Smooth muscle cell (in vitro differentiated cells): ENCODE data around the gene NDRG2. TPM values are rescaled to one million over a fixed set of nuclear protein-coding genes. Genes with fewer than 3 reads are reported as not detected.

Source experiments
- DNase-seq: peaks from one replicate; lab custom pipeline; 2025; ENCODE audit not compliant: unreplicated experiment; lab: John Stamatoyannopoulos, UW
- H2AFZ ChIP-seq: fragments of 200-600 bp; sonication (generic); 2 replicates; pipeline ENCODE4 v1.6.0; 2016; ENCODE audit warnings: antibody characterized with exemption, low read depth, mild to moderate bottlenecking
- H3F3A ChIP-seq: fragments of 200-600 bp; sonication (generic); 2 replicates; pipeline ENCODE4 v1.6.0; 2017; ENCODE audit warnings: antibody characterized with exemption, low read depth
- H3K27ac ChIP-seq: fragments of 200-600 bp; sonication (generic); 2 replicates; pipeline ENCODE4 v1.5.1; 2016; ENCODE audit warnings: low read depth, mild to moderate bottlenecking
- H3K27me3 ChIP-seq: fragments of 200-600 bp; sonication (generic); 2 replicates; pipeline ENCODE4 v1.6.1; 2016; ENCODE audit warnings: low read depth, mild to moderate bottlenecking
- H3K36me3 ChIP-seq: fragments of 200-600 bp; sonication (generic); 2 replicates; pipeline ENCODE4 v1.5.1; 2016; ENCODE audit warnings: low read depth
- H3K4me1 ChIP-seq: fragments of 200-600 bp; sonication (generic); 2 replicates; pipeline ENCODE4 v1.5.1; 2016; ENCODE audit warnings: low read depth
- H3K4me2 ChIP-seq: fragments of 200-600 bp; sonication (generic); 2 replicates; pipeline ENCODE4 v1.6.0; 2016; ENCODE audit warnings: mild to moderate bottlenecking
- H3K4me3 ChIP-seq: fragments of 200-600 bp; sonication (generic); 2 replicates; pipeline ENCODE4 v1.5.1; 2016; ENCODE audit warnings: mild to moderate bottlenecking
- H3K79me2 ChIP-seq: fragments of 200-600 bp; sonication (generic); 2 replicates; pipeline ENCODE4 v1.6.0; 2016; ENCODE audit warnings: low read depth, mild to moderate bottlenecking
- H3K9ac ChIP-seq: fragments of 200-600 bp; sonication (generic); 2 replicates; pipeline ENCODE4 v1.6.0; 2016; ENCODE audit warnings: low read depth
- H3K9me3 ChIP-seq: fragments of 200-600 bp; sonication (generic); replicated peaks from 2 replicates; pipeline ENCODE4 v1.5.1; 2016; ENCODE audit warnings: low read depth
- H4K20me1 ChIP-seq: fragments of 200-600 bp; sonication (generic); 2 replicates; pipeline ENCODE4 v1.6.0; 2016; ENCODE audit warnings: low read depth
- WGBS: methylation state at CpG from one replicate; pipeline ENCODE4 v1.1.7; 2016; ENCODE audit warnings: low lambda C conversion rate; 5-methylcytosine and 5-hydroxymethylcytosine counted together
- polyA plus RNA-seq: library from polyadenylated mRNA; unstranded; fragments of >200 nt; fragmentation: Nextera tagmentation; extraction: Ambion mirVana; gene quantifications from 2 replicates; pipeline ENCODE4 v1.2.1, GENCODE V29; 2016
- total RNA-seq: library from RNA; depleted of rRNA; stranded (reverse); fragments of >200 nt; gene quantifications from 2 replicates; pipeline ENCODE4 v1.2.3, GENCODE V29; 2014
- TF ChIP-seq, protein P1 (sequence below): fragments of 200-600 bp; sonication (generic); IDR thresholded peaks from 2 replicates; pipeline ENCODE4 v1.5.1; 2017; ENCODE audit warnings: borderline replicate concordance, mild to moderate bottlenecking, antibody characterized with exemption; ENCODE audit not compliant: insufficient read depth, poor library complexity, severe bottlenecking

Gene NDRG2
- total and polyA plus RNA-seq, 2 experiments from 2014 or later: 31.1 to 48.4 TPM

DNA sequence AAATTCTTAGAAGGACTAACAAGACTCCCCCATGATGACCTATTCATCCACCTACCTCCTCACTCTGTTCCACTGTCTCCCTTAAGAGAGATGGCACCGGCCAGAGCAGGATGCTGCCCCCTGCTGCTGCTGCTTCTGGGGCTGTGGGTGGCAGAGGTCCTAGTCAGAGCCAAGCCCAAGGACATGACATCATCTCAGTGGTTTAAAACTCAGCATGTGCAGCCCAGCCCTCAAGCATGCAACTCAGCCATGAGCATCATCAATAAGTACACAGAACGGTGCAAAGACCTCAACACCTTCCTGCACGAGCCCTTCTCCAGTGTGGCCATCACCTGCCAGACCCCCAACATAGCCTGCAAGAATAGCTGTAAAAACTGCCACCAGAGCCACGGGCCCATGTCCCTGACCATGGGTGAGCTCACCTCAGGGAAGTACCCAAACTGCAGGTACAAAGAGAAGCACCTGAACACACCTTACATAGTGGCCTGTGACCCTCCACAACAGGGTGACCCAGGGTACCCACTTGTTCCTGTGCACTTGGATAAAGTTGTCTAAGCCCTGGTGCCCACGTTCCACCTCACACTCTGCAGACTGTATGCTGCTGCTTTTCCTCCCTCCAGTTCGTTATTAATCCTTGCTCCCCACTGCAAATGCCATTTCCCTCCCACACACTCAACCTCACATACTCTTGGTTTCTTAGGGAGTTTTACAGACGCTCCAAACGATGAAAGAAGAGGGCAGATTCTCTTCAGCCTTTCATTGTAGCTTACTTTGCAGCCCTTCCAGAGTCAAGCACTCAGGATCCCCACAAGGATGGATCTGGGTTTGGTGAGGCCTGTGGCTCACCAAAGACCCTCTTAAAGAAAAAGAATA, 33.2 kb upstream of the NDRG2 start, which contains the start of gene RNASE8:
Gene RNASE8 (plus strand): TSS at position 20 of the 873 bp plus-strand sequence. CDS start 71 bp downstream, at position 91.
- peaks cover 1% of the 10 kb centered on the region for H3K4me1 ChIP-seq
- no peak for DNase-seq
- no peak within 1 kb of the TSS for H3K9ac ChIP-seq
- no peaks in the 10 kb centered on the region for H3K27me3 ChIP-seq
- H4K20me1 ChIP-seq: no peaks in the 10 kb centered on the region
- TF ChIP-seq, protein P1, sequence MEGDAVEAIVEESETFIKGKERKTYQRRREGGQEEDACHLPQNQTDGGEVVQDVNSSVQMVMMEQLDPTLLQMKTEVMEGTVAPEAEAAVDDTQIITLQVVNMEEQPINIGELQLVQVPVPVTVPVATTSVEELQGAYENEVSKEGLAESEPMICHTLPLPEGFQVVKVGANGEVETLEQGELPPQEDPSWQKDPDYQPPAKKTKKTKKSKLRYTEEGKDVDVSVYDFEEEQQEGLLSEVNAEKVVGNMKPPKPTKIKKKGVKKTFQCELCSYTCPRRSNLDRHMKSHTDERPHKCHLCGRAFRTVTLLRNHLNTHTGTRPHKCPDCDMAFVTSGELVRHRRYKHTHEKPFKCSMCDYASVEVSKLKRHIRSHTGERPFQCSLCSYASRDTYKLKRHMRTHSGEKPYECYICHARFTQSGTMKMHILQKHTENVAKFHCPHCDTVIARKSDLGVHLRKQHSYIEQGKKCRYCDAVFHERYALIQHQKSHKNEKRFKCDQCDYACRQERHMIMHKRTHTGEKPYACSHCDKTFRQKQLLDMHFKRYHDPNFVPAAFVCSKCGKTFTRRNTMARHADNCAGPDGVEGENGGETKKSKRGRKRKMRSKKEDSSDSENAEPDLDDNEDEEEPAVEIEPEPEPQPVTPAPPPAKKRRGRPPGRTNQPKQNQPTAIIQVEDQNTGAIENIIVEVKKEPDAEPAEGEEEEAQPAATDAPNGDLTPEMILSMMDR: no peak
- peaks cover 5% of the 10 kb centered on the region for H3F3A ChIP-seq
- H3K4me3 ChIP-seq: no peak within 1 kb of the TSS
- 49% methylated on average over 8 of the region's 8 CpGs for WGBS
- H2AFZ ChIP-seq: no peak within 1 kb of the TSS
- H3K27ac ChIP-seq: peak within 1 kb of the TSS; percentile 79
- no peaks in the 10 kb centered on the region for H3K9me3 ChIP-seq
- H3K4me2 ChIP-seq: peak within 1 kb of the TSS; percentile 52
- no peaks in the 10 kb centered on the region for H3K36me3 ChIP-seq
- no peaks in the 10 kb centered on the region for H3K79me2 ChIP-seq

DNA sequence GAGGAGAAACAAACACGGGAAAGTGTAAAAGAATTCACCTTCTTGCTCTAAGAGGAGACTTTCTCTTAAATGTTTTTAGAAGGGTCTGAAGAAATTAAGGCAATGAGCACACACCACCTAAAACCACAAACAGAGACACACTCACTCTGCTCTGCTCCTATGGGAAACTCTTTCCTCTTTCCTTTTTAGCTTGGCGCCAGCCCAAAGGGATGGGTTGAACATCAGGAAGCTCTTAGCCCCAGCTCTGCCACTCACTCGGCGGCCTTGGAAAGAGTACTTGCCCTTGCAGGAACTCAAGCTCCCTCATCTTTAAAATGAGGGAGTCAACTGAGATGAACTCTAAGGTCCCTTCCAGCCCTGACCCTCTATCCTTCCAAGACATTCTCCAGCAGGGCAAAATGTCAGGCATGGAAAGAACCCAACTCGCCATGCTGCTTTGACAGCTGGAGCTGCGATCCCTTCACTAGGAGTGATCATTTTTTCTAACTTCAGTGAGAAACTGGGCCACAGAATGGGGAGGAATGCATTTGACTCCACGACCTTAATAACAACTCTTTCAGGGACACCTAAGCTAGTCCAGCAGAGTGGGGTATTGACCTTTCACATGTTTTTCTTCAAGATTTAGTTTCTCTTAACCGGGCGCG, 31.8 kb upstream of the NDRG2 start:
- Histone ChIP-seq H3K4me3 (no peak overlapping the region), H3K27me3 (no peaks in the 10 kb centered on the region), H3K4me1 (no peaks in the 10 kb centered on the region), H3K36me3 (no peaks in the 10 kb centered on the region), H3F3A (peaks cover 3% of the 10 kb centered on the region), H3K27ac (no peak overlapping the region), H3K9ac (no peak overlapping the region), H3K79me2 (no peaks in the 10 kb centered on the region), H4K20me1 (no peaks in the 10 kb centered on the region), H3K4me2 (no peak overlapping the region), H2AFZ (no peak overlapping the region), H3K9me3 (no peaks in the 10 kb centered on the region)
- TF ChIP-seq, protein P1: no peak
- 95% methylated on average over 10 of the region's 10 CpGs for WGBS
- no peak for DNase-seq

DNA sequence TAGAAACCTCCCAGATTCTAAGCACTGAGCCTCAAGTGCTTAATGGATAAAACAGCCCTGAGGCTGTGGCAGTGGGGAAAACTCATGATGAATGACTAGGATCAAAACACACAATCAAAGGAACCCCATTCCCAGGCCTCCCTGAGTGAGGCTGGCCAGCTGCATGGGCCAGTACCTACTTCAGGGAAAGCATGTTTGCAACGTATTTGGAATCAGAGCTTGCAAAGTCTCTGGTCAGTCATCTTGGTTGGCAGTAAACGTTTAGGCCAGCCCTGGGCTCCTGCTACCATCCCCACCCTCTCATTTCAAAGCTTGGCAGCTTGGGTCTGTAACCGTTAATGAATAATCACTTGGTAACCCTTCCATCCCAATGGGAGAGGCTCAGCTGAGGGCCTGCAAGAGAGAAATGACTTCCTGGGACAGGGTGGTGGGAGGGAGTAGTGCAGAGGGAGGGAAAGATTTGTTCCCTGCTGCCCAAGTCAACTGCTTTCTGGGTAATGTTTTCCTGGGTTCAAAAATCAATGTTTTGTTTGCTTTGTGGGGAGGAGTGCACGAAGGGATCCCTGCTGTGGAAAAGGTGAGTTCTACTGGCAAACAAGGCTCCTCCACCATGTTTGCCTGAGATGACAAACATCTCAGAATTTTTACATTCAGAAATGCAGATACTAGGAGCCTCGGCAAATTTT, 30.7 kb upstream of the NDRG2 start:
- no peak for DNase-seq

More for the DNA sequence above, 30.7 kb upstream of the NDRG2 start:
- no peaks in the 10 kb centered on the region for H3K79me2 ChIP-seq
- H3F3A ChIP-seq: peaks cover 3% of the 10 kb centered on the region
- H3K4me1 ChIP-seq: no peaks in the 10 kb centered on the region
- no peak overlapping the region for H3K4me2 ChIP-seq
- no peaks in the 10 kb centered on the region for H4K20me1 ChIP-seq
- no peak overlapping the region for H3K4me3 ChIP-seq
- H3K36me3 ChIP-seq: no peaks in the 10 kb centered on the region
- H3K9ac ChIP-seq: no peak overlapping the region
- H3K27ac ChIP-seq: no peak overlapping the region
- H3K27me3 ChIP-seq: no peaks in the 10 kb centered on the region
- H2AFZ ChIP-seq: no peak overlapping the region
- WGBS: 67% methylated on average over 5 of the region's 5 CpGs
- H3K9me3 ChIP-seq: no peaks in the 10 kb centered on the region
- TF ChIP-seq, protein P1: no peak
